LNCAP (cell line): ENCODE measurements around the gene BICD2.

Experiments
- CTCF ChIP-seq: fragments of 450-650 bp; IDR thresholded peaks from 2 replicates; pipeline ENCODE4 v1.5.1; 2017; ENCODE audit warnings: mild to moderate bottlenecking

The BICD2 gene

DNA sequence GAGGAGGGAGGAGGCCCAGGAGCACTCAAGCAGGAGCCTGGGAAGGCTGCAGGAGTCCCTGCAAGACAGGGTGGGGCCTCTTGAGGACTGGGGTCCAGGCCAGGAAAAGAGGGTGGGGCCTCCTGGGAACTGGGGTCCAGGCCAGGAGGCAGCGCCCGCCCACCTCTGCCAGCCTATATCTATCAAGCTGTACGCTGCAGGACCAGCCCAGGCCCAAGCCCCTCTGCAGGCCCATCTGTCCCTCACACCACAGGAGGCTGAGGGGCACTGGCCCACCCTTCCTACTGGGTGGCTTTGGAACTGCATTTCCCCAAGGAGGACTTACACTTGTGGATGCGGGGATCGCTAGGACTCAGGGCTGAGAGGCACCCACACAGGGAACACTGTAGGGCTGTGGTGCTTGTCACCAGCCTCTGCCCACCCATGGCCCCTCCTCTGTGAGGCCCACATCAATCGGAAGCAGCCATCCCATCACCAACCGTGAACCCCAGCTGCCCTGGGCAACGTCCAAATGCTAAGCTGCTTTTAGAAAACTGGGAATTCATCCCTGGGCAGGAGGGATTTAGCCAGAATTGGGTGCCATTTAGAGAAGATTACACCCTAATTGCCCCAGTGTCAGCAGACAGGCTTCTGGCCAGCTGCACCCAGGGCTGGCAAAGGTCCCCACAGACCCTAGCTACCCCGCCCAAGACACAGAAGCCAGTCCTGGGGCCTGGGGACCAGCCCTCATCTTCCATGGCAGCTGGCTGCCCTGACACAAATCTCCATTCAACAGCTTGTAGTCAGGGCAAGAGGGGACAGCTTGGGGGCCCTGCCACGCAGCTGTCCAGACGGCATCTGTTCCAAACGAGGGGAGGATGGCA is 15.3 kb downstream of the BICD2 start:
- no peak for TF ChIP-seq CTCF

DNA sequence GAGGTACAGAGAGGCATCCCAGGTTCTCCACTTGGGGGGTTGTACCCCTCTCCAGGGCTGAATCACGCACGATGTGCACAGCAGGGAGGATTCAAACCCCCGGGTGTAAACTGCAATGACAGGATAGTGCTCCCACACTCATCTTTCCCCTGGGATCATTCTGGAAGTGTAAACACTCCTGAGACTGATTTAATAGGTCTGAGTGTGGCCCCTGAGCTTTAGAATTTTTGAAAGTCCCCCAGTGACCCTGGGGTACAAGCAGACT is 16.5 kb downstream of the BICD2 start:
- TF ChIP-seq CTCF = no peak

GRCh38 chr9:92747459-92748232 is 17.0 kb downstream of the BICD2 start:
- TF ChIP-seq CTCF = no peak

DNA sequence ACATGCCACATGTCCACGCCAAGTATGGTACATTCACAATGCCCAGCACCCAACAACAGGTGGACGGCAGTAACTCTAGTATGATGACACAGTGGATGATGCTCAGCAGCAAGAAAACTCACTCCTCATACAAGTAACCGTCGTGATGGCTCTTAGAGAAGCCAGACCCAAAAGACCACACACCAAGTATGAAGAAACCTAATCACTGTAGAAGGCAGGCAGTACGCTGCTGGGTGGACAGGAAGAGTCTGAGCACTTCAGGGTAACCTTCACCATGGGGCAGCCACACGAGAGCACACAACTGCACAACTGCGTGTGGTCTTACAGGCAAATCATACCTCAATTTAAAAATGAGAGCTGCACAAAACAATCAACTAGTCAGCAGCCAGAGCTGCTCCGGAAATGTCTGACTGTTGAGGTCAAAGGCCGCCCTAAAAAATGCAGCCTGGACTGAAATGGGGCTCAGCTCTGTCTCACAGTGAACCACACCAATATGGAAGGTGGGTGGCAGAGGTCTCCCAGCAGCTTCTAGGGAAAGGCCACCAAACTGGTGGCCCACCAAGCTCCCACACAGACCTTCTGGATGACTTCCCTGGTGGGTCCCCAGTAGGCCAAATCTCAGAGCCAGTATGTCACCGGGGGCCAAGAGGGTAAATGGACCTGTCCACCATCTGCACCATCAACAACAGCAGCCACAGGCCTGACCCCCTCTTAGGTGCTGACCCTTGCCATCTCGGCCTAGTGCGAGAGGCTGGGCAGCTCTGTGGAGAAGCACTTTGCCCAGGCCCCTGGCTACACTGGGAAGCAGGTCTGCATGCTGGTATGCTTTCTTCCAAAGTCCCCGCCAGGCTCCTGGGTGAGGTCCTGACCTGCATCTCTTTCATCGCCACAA is 17.8 kb downstream of the BICD2 start:
- TF ChIP-seq CTCF = no peak

DNA sequence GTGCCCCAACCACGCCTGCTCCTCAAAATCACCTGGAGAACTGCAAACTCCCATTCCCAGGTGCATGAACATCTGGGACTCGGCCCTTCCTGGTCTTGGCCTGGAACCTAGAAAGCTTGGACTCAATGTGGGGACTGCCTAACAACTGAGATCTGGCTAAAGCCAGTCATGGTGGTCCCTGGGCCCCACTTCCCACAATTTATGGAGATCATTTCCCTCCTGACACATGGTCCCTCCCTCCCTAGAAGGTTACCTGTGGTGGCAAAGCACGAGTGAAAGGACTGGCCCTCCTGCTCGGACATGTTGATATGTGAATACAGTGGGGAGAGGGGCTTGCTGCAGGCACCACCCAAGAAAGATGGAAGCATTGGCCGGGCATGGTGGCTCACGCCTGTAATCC is 18.8 kb downstream of the BICD2 start:
- TF ChIP-seq CTCF = no peak

GRCh38 chr9:92745331-92745730 is 19.3 kb downstream of the BICD2 start:
- TF ChIP-seq CTCF = no peak

GRCh38 chr9:92740969-92741368 is 23.7 kb downstream of the BICD2 start:
- TF ChIP-seq CTCF = no peak
